ENCODE measurements around the gene TIMP4. TPM values are rescaled to one million over a fixed set of nuclear protein-coding genes. Genes with fewer than 3 reads are reported as not detected.

The TIMP4 gene
- total RNA-seq, 1 experiment from 2014 or later, result 15.5 TPM

GRCh38 chr3:12186515-12187286, 28.0 kb upstream of the TIMP4 start:
- Histone ChIP-seq H2AFZ (no peak overlapping the region), H4K20me1 (ENCODE audit: insufficient read depth) (no peaks in the 10 kb centered on the region), H3K27me3 (ENCODE audit: insufficient read depth, low read depth) (no peaks in the 10 kb centered on the region), H3K4me3 (no peak overlapping the region), H3K9me3 (ENCODE audit: insufficient read depth, low read depth) (no peaks in the 10 kb centered on the region), H3K36me3 (ENCODE audit: low read depth) (no peaks in the 10 kb centered on the region), H3K79me2 (ENCODE audit: low read depth) (no peaks in the 10 kb centered on the region), H3K27ac (peak overlapping the region; percentile 89), H3K4me1 (replicated peaks; ENCODE audit: insufficient read depth) (peaks cover 30% of the 10 kb centered on the region), H3F3A (ENCODE audit: insufficient read depth, low read depth) (peaks cover 29% of the 10 kb centered on the region; the same call in 1 of the 2 replicates), H3K9me2 (ENCODE audit: insufficient read depth) (no peaks in the 10 kb centered on the region), H3K4me2 (peak overlapping the region; percentile 66)
- BruUV-seq (replicated peaks), result no TSS peak
- TF ChIP-seq EZH2 (IDR thresholded peaks at IDR 0.05; ENCODE audit: low read depth) (no peak), CTCF (conservative IDR thresholded peaks at IDR 0.05) (no peak)
- intact Hi-C loops (cut with micrococcal nuclease; ENCODE audit: unreplicated experiment), result no loop called here
- ChIA-PET CTCF (interaction anchor here (1.1 kb wide), 1 partner anchor 293 kb away, joined by 6 read pairs; no protein-coding TSS in a partner anchor), POLR2A (ENCODE audit: unreplicated experiment) (interaction anchor here (0.6 kb wide), 1 partner anchor 252 kb away, joined by 3 read pairs; no protein-coding TSS in a partner anchor)
- no peak for DNase-seq

GRCh38 chr3:12186046-12186445, 27.3 kb upstream of the TIMP4 start:
- no peak overlapping the region for H3K4me2 ChIP-seq

More at GRCh38 chr3:12186046-12186445, 27.3 kb upstream of the TIMP4 start:
- H2AFZ ChIP-seq, result no peak overlapping the region
- no peaks in the 10 kb centered on the region for H3K36me3 ChIP-seq (ENCODE audit: low read depth)
- H3K27ac ChIP-seq, result no peak overlapping the region
- no peaks in the 10 kb centered on the region for H3K27me3 ChIP-seq (ENCODE audit: insufficient read depth, low read depth)
- no peaks in the 10 kb centered on the region for H3K9me2 ChIP-seq (ENCODE audit: insufficient read depth)
- H3K79me2 ChIP-seq (ENCODE audit: low read depth), result no peaks in the 10 kb centered on the region
- H3F3A ChIP-seq (ENCODE audit: insufficient read depth, low read depth), result peaks cover 29% of the 10 kb centered on the region; the same call in 1 of the 2 replicates
- no peak for DNase-seq
- intact Hi-C loops (cut with micrococcal nuclease; ENCODE audit: unreplicated experiment), result no loop called here
- no peaks in the 10 kb centered on the region for H3K9me3 ChIP-seq (ENCODE audit: insufficient read depth, low read depth)
- no peak overlapping the region for H3K4me3 ChIP-seq
- peaks cover 30% of the 10 kb centered on the region for H3K4me1 ChIP-seq (replicated peaks; ENCODE audit: insufficient read depth)
- CTCF ChIA-PET, result no interaction called here
- POLR2A ChIA-PET (ENCODE audit: unreplicated experiment), result interaction anchor here (0.6 kb wide), 1 partner anchor 253 kb away, joined by 3 read pairs; no protein-coding TSS in a partner anchor
- TF ChIP-seq EZH2 (IDR thresholded peaks at IDR 0.05; ENCODE audit: low read depth) (no peak), CTCF (conservative IDR thresholded peaks at IDR 0.05) (no peak)
- no peaks in the 10 kb centered on the region for H4K20me1 ChIP-seq (ENCODE audit: insufficient read depth)
- BruUV-seq (replicated peaks), result no TSS peak
